Vagina (tissue), 2 donors: ENCODE results near the gene ZNF605.

Experiments used
- CTCF ChIP-seq, 3 experiments: fragments of 450-650 bp in 2 of 3; fragments of 200-600 bp in 1 of 3; sonication (generic) in 1 of 3; IDR thresholded peaks; one replicate each; pipeline ENCODE4 v1.5.1; 2017 to 2019; ENCODE audit warnings: antibody characterized with exemption in 3 of 3, mild to moderate bottlenecking in 2 of 3, moderate library complexity in 2 of 3
- POLR2A ChIP-seq, 2 donors: fragments of 450-650 bp; IDR thresholded peaks; one replicate each; pipeline ENCODE4 v1.6.1; 2017; ENCODE audit warnings: antibody characterized with exemption in 2 of 2, mild to moderate bottlenecking in 2 of 2, moderate library complexity in 2 of 2

- TF ChIP-seq POLR2A (IDR thresholded peaks at IDR 0.05): no peak
- TF ChIP-seq CTCF (IDR thresholded peaks at IDR 0.05): no peak
Measured at GRCh38 chr12:132941336-132941954, 14.7 kb downstream of the ZNF605 start.
